Measurements from ENCODE around the gene AFF1.
"Not testable (repeated sequence)": the region's sequence is repeated elsewhere in the genome, so short reads cannot be mapped to it uniquely, and the experiment has no call there.

Gene AFF1

DNA sequence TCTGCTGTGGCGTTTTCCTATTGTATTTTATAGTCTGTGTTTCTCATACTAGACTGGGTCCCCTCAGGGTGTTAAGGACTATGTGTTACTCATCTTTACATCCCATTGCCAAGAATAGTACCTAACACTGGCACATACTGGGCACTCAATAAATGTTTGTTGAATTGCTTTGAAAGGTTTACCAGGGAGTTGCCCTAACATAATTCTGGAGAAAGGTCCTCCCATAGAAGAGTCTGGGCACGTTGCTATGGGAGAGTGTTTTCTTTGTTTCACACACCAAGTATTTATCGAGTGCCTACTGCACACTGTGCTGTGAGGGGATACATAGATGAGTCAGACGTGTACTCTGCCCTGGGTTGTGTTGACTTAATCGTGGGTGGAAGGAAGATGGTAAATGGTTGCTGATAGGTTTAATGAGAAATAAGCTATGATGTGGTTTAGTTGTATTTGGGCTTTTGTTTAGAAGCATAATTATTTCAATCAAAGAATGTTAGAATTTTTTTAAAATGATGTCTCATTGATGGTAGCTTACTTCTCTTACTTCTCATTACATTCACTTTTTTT lies 42.9 kb downstream of the AFF1 start:
- DNase-seq (ENCODE audit: low read depth in 2 of 3, low spot score in 1 of 3) = no peak

DNA sequence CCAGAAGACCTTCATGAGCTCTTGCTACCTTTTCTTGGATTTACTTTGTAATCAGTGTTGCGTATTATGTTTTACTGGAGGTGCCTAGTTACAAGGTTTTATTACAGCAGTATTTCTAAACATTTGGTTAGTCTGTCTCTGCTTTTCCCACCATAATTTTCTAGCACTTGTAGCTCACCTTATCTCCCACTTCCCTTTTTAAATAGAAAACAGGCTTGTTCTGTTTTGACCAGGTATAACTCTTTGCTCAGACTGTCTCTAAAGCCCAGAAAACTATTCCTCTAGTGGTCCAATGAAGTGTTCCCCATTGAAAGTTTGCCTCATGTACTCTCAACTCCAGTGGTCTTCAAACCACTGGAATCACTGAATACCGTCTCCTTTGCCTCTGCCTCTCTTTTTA lies 43.9 kb downstream of the AFF1 start:
- no peak for DNase-seq (ENCODE audit: low read depth in 2 of 3, low spot score in 1 of 3)

DNA sequence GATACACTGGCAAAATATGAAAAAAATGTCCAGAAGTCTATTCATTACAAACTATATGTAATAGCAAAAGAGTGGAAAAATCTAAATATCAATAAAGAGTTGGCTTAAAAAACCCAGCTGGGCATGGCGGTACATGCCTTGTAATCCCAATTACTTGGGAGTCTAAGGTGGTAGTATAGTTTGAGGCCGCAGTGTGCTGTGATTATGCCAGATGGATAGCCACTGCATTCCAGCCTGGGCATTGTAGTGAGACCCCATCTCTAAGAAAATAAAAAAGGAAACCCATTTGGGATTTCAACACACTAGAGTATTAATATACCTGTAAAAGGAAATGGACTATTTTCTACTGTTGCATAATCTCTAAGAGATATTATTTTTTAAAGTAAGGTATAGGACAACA lies 45.4 kb downstream of the AFF1 start:
- no peak for DNase-seq (ENCODE audit: low read depth in 2 of 3, low spot score in 1 of 3)

DNA sequence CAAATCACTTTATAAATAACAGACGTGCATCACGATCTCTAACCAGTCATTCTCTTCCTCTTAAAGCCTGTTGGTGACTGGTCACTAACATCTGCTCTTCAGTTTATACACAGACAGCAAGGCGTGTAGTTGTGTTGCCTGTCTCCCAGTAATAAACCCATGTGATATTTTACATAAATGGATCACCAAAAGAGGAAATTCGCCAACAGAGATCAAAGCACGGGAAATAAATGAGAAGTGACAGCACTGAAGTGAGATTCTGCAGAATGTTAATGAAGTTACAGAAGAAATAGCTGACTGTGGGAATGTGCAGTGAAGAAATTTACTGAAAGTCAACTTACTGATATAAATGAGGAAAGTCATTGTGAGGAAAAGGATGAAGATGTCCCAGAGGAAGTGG lies 47.0 kb downstream of the AFF1 start:
- DNase-seq (ENCODE audit: low read depth in 2 of 3, low spot score in 1 of 3) = no peak

DNA sequence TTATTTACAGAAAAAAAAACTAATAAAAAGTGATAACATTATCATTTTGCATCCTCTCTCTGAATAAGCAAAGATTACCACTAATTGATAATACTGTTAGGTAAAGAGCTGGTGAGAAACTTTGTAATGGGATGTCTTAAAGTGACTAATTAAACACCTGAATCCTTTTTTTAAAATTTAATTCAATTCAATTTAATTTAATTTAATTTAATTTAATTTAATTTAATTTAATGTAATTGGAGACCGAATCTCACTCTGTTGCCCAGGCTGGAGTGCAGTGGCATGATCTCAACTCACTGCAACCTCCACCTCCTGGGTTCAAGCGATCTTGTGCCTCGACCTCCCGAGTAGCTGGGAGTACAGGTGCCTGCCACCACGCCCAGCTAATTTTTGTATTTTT lies 51.0 kb downstream of the AFF1 start:
- not testable (repeated sequence) for DNase-seq (ENCODE audit: low read depth in 2 of 3, low spot score in 1 of 3)

DNA sequence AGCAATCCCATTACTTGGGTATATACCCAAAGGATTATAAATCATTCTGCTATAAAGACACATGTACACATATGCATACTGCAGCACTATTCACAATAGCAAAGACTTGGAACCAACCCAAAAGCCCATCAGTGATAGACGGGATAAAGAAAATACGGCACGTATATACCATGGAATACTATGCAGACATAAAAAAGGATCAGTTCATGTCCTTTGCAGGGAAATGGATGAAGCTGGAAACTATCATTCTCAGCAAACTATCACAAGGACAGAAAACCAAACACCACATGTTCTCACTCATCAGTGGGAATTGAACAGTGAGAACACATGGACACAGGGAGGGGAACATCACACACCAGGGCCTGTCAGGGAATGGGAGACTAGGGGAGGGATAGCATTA lies 54.8 kb downstream of the AFF1 start:
- DNase-seq (ENCODE audit: low read depth in 2 of 3, low spot score in 1 of 3) = not testable (repeated sequence)

DNA sequence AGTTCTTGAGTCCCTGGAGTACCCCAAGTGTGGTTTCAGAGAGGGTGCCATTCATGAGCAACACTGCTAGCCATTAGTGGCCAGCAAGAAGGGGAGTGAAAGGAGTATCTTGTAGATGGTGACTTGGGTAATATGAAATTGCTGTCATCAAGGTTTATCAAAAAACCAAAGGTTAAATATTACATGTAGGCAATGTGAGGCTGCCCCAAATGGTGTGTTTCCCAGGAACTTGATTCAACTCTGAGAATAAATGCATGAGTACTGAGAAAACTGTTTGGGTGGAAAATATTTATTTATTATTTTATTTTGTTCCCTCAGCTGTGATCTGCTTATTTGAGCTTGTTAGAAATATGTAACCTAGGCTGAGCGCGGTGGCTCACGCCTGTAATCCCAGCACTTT lies 55.7 kb downstream of the AFF1 start:
- DNase-seq (ENCODE audit: low read depth in 2 of 3, low spot score in 1 of 3) = no peak

DNA sequence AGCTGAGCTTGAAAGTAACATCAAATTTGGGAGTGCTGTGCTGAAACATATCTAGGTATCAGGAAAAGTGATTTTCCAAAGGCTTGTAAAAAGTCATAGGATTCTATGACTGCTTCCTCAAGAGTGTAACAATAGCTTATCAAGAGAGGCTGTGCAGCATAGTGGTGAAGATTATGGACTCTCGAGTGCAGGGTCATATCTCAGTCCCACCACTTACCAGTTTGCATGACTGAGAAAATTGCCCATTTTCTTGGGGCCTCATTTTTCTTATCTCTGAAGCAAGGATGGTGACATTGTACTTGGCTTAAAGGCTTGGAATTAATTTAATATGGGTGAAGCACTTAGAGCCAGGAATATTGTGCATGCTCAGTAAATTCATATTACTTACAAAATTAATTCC lies 57.2 kb downstream of the AFF1 start:
- DNase-seq (ENCODE audit: low read depth in 2 of 3, low spot score in 1 of 3) = no peak

DNA sequence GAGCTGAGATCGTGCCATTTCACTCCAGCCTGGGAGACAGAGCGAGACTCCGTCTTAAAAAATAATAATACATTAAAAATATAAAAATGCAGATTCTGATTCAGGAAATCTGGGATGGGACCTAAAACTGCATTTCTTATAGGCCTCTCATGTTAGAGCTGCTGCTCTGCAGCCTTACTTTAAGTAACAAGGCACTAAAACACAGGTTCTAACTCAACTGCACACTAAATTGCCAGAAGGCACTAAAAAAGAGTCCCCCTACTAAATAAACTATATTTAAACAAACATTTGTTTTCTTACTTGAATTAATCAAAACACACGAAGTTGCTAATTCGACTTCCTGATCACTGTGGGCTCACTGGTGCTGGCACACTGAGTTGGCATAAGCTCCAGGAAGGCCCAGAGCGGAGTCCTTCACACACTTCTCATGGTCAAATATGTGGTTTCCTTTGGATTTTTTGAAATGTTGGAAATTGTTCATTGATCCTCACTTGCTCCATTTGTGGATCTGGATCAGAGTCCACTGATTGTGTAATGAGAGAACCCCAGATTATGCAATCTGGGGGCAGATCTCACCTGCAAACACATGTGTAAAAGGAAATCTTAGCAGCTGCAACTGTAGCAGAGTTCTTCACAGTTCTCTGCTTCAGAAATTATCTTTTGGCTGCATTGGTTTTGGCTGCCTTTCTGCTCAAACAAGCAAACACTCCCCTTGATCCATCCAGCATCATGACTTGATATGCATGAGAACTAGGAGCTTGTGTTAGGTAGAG lies 59.3 kb downstream of the AFF1 start:
- DNase-seq (ENCODE audit: low read depth in 2 of 3, low spot score in 1 of 3) = no peak

DNA sequence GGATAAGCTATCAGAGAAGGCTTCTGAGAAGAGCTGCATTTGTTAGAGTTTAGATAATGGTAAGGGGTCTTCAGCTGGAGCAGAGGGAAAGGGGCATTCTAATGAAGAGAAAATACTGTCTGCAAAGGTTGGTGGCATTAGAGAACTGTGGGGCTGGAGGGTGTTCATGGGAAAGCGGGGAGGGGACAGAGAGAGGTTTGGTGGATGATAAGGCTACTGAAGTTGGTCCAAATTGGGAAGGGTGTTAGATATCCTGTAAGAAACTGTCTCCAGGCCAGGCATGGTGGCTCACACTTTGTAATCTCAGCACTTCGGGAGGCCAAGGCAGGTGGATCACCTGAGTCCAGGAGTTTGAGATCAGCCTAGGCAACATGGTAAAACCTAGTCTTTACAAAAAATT lies 59.9 kb downstream of the AFF1 start:
- DNase-seq (ENCODE audit: low read depth in 2 of 3, low spot score in 1 of 3) = no peak

DNA sequence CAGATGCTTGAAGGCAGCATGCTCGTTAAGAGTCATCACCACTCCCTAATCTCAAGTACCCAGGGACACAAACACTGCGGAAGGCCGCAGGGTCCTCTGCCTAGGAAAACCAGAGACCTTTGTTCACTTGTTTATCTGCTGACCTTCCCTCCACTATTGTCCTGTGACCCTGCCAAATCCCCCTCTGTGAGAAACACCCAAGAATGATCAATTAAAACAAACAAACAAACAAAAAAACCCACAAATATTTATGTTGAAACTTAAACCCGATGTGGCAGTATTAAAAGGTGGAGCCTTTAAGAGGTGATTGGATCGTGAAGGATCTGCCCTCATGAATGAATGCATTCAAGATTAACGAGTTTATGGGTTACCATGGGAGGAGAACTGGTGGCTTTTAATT lies 61.7 kb downstream of the AFF1 start:
- DNase-seq (ENCODE audit: low read depth in 2 of 3, low spot score in 1 of 3) = not testable (repeated sequence)

DNA sequence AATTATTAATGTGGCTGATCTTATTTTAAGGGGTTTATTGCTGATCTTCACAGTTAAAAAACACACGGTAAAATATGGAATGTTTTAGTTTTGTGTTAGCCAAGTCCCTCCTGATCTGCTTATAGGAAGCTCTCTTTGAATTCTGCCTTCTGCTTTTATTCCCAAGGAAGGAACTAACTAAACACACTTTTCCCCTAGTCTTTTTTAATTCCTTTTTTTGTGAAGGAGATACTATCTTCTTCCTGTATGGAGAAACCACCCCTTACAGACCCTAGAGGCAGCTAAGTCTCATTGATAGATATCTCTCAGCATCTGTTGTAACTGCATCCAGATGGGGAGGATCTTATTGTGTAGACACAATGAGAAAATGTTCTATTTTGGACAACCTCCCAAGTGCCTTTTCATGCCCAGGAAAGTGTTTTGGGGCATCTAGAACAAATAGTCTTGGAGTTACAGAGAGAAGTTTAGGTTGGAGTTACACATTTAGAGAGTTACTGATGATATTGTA lies 64.4 kb downstream of the AFF1 start:
- DNase-seq (ENCODE audit: low read depth in 2 of 3, low spot score in 1 of 3) = no peak

DNA sequence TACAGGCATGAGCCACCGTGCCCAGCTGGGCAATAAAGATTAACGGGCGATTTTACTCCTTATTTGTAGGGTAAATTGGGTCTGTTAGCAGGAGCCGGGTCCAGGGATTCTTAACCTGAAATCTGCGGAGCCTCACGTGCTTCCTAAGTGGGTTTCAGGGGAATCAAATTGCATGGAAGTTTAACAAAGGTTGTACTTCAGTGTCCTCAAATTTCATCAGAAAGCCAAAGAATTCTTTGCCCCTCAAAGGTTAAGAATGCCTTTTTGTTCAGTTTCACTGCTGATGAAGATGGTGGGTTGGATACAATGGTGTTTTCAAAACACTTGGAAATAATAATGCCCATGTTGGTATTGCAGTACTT lies 67.9 kb downstream of the AFF1 start:
- no peak for DNase-seq (ENCODE audit: low read depth in 2 of 3, low spot score in 1 of 3)

DNA sequence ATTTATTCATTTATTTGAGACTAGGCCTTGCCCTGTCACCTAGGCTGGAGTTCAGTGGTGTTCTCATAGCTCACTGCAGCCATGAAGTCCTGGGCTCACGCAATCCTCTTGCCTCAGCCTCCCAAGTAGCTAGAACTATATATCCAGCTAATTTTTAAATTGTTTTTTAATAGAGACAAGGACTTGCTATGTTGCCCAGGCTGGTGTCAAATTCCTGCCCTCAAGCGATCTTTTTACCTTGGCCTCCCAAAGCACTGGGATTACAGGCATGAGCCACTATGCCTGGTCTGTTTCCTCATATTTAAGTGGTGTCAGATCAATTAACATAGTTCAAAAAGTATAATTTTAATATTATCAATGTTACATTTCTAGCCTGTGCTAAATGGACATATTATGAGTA lies 68.5 kb downstream of the AFF1 start:
- no peak for DNase-seq (ENCODE audit: low read depth in 2 of 3, low spot score in 1 of 3)

DNA sequence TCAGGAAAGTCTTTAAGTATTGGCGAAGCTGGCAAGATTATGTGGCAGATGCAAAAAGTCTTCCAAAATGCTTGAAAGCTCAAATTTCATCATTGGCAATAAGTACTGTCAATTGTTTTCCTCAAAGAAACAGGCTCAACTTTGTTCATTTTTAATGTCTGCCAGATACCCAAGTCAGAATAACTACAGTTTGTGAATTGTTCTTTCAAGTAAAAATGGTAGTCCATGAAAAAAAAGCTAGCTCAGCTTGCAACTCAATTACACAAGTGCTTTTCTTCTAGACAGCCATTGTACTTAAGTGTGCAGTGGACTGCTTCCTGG lies 70.5 kb downstream of the AFF1 start:
- no peak for DNase-seq (ENCODE audit: low read depth in 2 of 3, low spot score in 1 of 3)

DNA sequence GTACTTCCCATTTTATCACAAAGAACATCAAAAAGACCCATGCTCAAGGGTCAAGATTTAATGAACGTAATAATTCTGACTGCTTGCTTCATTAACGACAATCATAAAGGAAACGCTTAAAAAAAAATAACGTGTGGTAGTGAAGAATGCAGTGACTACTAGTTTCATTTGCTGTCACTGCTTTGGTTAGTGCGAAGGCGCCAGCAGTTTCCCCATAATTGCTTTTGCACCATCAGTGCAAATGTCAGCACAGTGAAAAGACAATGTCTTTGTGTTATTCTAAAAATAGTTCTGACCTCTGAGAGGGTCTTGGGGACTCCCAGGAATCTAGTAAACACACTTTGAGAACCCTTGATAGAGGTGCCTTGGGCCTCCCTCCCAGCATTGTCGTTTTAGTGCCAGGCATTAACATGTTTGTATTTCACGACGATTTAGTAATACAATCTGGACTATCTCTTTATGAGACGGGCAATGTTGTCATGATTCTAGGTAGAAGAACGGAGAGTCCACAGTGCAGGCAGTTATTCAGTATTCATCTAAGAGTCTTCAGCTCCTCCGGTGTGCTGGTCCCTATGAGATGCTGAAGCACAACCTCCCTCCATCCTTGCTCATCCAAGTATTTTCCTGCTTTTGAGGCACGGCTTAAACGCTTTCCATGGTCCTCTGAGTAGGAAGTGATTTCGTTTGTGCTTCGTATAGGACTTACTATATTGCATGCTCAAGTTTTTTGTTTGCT lies 71.0 kb downstream of the AFF1 start:
- DNase-seq (ENCODE audit: low read depth in 2 of 3, low spot score in 1 of 3) = peak; percentile 20 to 30 (median 30)

DNA sequence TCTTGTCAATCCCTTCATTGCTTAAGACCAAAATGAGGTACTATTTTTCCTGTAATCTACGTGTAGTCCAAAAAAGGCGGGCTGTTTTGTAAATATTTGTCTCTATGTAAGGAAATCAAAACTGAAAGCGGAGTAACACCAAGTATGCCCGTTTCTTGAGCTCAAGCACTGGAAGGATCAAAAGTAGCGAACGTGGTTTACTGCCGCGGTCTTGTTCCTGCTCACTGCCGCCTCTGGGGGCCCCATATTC lies 71.5 kb downstream of the AFF1 start:
- no peak for DNase-seq (ENCODE audit: low read depth in 2 of 3, low spot score in 1 of 3)

DNA sequence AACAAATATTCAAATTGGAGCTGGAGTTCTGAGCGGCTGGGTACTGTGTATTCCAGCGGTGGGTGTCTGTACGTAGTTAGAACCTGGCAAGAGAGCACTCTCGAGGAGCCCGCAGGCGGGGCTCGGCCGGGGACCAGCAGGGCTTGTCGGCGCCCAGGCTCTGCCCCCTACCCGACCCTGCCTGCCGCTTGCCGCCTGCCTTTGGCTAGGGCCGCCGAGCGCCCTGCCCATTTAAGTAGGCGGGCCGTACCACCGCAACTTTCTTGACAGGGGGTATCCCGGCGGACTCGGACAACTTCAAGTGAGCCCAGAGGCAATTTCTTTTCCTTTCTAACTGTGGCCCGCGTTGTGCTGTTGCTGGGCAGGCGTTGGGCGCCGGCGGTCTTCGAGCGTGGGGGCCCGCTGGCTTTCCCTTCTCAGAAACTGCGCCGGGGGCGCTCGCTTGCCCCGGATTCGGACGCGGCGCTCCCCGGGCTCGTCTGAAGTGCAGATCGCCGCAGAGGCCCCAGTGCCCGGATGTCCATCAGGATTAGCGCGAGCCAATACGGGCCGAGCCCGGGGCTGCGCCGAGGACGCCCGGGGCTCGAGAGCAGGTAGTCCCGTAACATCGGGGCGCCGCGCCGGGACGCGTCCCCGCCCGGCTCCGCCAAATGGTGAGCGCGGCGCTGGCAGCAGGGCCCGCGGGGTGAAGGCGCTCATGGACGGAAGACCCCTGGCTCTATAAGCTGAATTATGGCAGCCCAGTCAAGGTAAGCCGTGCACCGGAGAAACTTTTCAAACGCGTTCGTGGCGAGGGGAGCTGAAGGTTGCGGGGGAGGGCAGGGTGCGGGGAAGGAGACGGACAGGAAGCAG lies 72.1 kb downstream of the AFF1 start:
- DNase-seq (ENCODE audit: low read depth in 2 of 3, low spot score in 1 of 3) = peak; percentile 75 to 82 (median 79)

DNA sequence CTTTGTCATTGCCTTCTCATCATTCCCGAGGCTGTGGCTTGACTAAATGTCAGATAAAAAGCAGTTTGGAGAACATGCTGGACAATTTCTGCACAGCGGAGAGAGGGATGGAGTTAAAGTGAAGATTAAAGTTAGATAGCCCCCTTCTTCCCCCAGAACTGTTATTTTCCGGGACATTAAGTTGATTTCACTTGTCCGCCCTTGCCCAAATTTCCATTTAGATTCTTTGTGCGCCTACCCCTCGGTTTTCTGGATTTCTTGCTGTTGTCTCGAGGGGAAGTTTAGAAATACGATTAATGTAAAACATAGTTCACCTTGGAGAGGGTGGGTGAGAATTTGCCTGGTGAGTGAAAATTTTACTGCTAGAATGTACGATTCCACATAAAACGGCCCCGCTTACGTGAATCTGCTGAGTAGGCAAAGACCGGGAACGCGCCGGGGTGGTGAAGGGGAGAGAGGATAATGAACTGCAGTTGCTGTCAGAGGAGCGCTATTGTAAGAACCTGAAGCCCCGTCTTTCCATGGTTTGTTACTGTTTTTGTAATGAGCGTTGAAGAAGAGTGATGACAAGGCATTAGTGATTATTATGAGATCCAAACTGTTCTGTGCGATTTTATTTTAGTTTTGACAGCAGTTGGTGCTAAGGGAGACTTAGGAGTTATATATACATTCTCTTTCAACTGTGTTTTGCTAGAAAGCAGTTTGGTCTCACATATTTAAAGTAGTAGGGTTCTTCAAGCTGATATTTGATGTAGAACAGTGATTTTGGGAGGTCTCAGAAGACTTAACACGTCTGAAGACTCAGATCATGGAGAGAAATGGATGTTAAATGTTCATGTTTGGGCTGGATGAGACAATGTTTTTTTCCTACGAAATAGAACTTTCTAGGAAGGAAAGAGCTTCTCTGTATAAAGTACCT lies 73.0 kb downstream of the AFF1 start:
- peak; percentile 15 to 33 (median 24) for DNase-seq (ENCODE audit: low read depth in 2 of 3, low spot score in 1 of 3)

DNA sequence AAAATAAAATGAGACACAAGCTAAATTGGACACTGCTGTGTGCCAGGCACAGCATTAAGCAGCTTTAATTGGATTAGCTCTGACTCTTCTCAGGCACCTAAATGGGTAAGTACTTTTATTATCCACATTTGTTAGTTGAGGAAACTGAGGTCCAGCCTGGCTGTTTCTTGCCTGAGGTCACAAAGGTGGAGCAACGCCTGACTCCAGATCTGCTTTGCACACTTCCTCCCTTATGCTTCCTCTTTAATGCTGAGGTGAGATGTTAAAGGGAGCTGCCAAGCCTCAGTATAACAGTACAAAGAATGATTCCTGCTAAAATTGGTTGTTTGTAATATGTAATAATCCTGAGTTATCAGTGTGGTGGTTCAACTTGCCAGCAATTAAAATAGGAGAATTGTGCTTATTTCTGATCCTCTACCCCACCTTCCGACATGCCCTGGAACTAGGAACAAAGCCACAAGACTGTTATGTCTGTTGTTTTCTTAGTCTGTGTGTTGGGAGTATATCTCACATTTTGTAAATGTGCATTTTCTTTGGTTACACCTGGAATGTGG lies 74.4 kb downstream of the AFF1 start:
- no peak for DNase-seq (ENCODE audit: low read depth in 2 of 3, low spot score in 1 of 3)
